HepG2 (cell line): ENCODE data around the gene CARS2. TPM values are rescaled to one million over a fixed set of nuclear protein-coding genes. Genes with fewer than 3 reads are reported as not detected.

Experiments
- ARID2 ChIP-seq: sonication (generic); formaldehyde crosslinking; IDR thresholded peaks from 2 replicates; pipeline ENCODE4 v1.8.1; 2022; ENCODE audit warnings: mild to moderate bottlenecking, missing genetic modification reagents, borderline replicate concordance
- BCL3 ChIP-seq: sonication (generic); formaldehyde crosslinking; IDR thresholded peaks from 2 replicates; pipeline ENCODE4 v1.5.1; 2020; ENCODE audit warnings: mild to moderate bottlenecking, missing genetic modification reagents, moderate library complexity
- BRD4 ChIP-seq: sonication (generic); formaldehyde crosslinking; IDR thresholded peaks from 2 replicates; pipeline ENCODE4 v1.4.0; 2020; ENCODE audit warnings: missing genetic modification reagents
- CBX2 ChIP-seq, 2 experiments: fragments of 200-600 bp in 1 of 2; sonication (generic); formaldehyde crosslinking in 1 of 2; IDR thresholded peaks; 2 replicates each; pipeline versions ENCODE4 v1.7.0 to v1.8.1; 2018 to 2022; ENCODE audit warnings: low read depth in 2 of 2, low read length in 1 of 2, mild to moderate bottlenecking in 1 of 2, missing genetic modification reagents in 1 of 2
- HCFC1 ChIP-seq: fragments of 150-350 bp; IDR thresholded peaks from 2 replicates; pipeline ENCODE4 v1.6.1; 2014; ENCODE audit warnings: low read depth, low read length
- HDAC2 ChIP-seq: sonication (generic); formaldehyde crosslinking; IDR thresholded peaks from 2 replicates; pipeline ENCODE4 v1.4.0; 2020; ENCODE audit warnings: missing genetic modification reagents
- HNF4A ChIP-seq: sonication (generic); formaldehyde crosslinking; IDR thresholded peaks from 2 replicates; pipeline ENCODE4 v1.4.0; 2020; ENCODE audit warnings: missing genetic modification reagents
- LCORL ChIP-seq, 2 experiments: fragments of 450-650 bp in 1 of 2; sonication (generic) in 1 of 2; formaldehyde crosslinking in 1 of 2; IDR thresholded peaks; 2 replicates each; pipeline versions ENCODE4 v1.5.0 to v1.6.1; 2017 to 2020; ENCODE audit warnings: antibody characterized with exemption in 1 of 2, missing genetic modification reagents in 1 of 2
- NBN ChIP-seq: fragments of 450-650 bp; conservative IDR thresholded peaks from 2 replicates; pipeline ENCODE4 v1.6.1; 2017
- POLR2AphosphoS2 ChIP-seq: IDR thresholded peaks from 2 replicates; pipeline ENCODE4 v1.6.1; 2011; ENCODE audit warnings: low read depth, low read length, improper control_type of control experiment
- PRDM15 ChIP-seq: sonication (generic); formaldehyde crosslinking; IDR thresholded peaks from 2 replicates; pipeline ENCODE4 v1.4.0; 2020; ENCODE audit warnings: missing genetic modification reagents
- PRPF4 ChIP-seq: fragments of 200-400 bp; formaldehyde crosslinking; IDR thresholded peaks from 2 replicates; pipeline ENCODE4 v1.6.1; 2016; ENCODE audit warnings: low read length, low read depth; ENCODE audit not compliant: poor library complexity, severe bottlenecking
- SATB2 ChIP-seq: sonication (generic); formaldehyde crosslinking; IDR thresholded peaks from 2 replicates; pipeline ENCODE4 v1.5.0; 2020; ENCODE audit warnings: missing genetic modification reagents
- TCF7L2 ChIP-seq: IDR thresholded peaks from 2 replicates; pipeline ENCODE4 v1.6.1; 2011; ENCODE audit warnings: mild to moderate bottlenecking, low read depth, low read length, moderate library complexity
- U2AF1 ChIP-seq: fragments of 200-400 bp; formaldehyde crosslinking; optimal IDR thresholded peaks from 2 replicates; pipeline ENCODE3; 2017; ENCODE audit warnings: mild to moderate bottlenecking, low read depth, low read length
- ZFP91 ChIP-seq: sonication (generic); formaldehyde crosslinking; IDR thresholded peaks from 2 replicates; pipeline ENCODE4 v1.9.0; 2022; ENCODE audit warnings: missing genetic modification reagents, mild to moderate bottlenecking, borderline replicate concordance
- ZNF296 ChIP-seq: sonication (generic); formaldehyde crosslinking; conservative IDR thresholded peaks from 2 replicates; pipeline ENCODE4 v1.5.0; 2020; ENCODE audit warnings: mild to moderate bottlenecking, missing genetic modification reagents
- ZNF317 ChIP-seq: sonication (generic); formaldehyde crosslinking; IDR thresholded peaks from 2 replicates; pipeline ENCODE4 v1.5.0; 2020; ENCODE audit warnings: mild to moderate bottlenecking, missing genetic modification reagents
- ZNF354B ChIP-seq: sonication (generic); formaldehyde crosslinking; IDR thresholded peaks from 2 replicates; pipeline ENCODE4 v1.8.0; 2022; ENCODE audit warnings: mild to moderate bottlenecking, missing genetic modification reagents
- ZNF605 ChIP-seq: sonication (generic); formaldehyde crosslinking; IDR thresholded peaks from 2 replicates; pipeline ENCODE4 v1.8.0; 2022; ENCODE audit warnings: mild to moderate bottlenecking, missing genetic modification reagents
- ZNF749 ChIP-seq: sonication (generic); formaldehyde crosslinking; IDR thresholded peaks from 2 replicates; pipeline ENCODE4 v1.8.0; 2022; ENCODE audit warnings: mild to moderate bottlenecking, missing genetic modification reagents, moderate library complexity, borderline replicate concordance
- ZSCAN9 ChIP-seq: IDR thresholded peaks from 2 replicates; pipeline ENCODE4 v1.6.1; 2016; ENCODE audit warnings: borderline replicate concordance
- polyA plus RNA-seq, 8 experiments: library from polyadenylated mRNA; depleted of rRNA in 3 of 8; stranded (reverse) in 7 of 8; unstranded in 1 of 8; fragments of >200 nt; fragmentation: Illumina TruSeq in 4 of 8; extraction: Trizol in 4 of 8; gene quantifications; 2 replicates each; pipeline versions ENCODE4 v1.2.1 to v1.2.3, GENCODE V29; 2011 to 2016; ENCODE audit warnings: low read depth in 4 of 8, missing spikeins in 1 of 8, mixed read lengths in 1 of 8; ENCODE audit not compliant: insufficient read depth in 1 of 8
- total RNA-seq, 5 experiments: library from RNA; depleted of rRNA; stranded (reverse); fragments of >200 nt; fragmentation: Illumina TruSeq; extraction: Trizol; gene quantifications; 2 replicates each; pipeline ENCODE4 v1.2.3, GENCODE V29; 2016; ENCODE audit warnings: low read depth in 1 of 5
- TF ChIP-seq, protein P1 (sequence below): sonication (generic); formaldehyde crosslinking; conservative IDR thresholded peaks from 2 replicates; pipeline ENCODE4 v1.8.0; 2022; ENCODE audit warnings: mild to moderate bottlenecking, moderate library complexity, missing genetic modification reagents

Gene CARS2
- total and polyA plus RNA-seq, 2 of the 13 experiments (the other 11 are each of a cell fraction or from before 2014, with no cell fraction given): 41.1 to 59.3 TPM

- TF ChIP-seq ZFP91 (CRISPR knock-in tag): no peak
- TF ChIP-seq U2AF1: no peak
- TF ChIP-seq, protein P1, sequence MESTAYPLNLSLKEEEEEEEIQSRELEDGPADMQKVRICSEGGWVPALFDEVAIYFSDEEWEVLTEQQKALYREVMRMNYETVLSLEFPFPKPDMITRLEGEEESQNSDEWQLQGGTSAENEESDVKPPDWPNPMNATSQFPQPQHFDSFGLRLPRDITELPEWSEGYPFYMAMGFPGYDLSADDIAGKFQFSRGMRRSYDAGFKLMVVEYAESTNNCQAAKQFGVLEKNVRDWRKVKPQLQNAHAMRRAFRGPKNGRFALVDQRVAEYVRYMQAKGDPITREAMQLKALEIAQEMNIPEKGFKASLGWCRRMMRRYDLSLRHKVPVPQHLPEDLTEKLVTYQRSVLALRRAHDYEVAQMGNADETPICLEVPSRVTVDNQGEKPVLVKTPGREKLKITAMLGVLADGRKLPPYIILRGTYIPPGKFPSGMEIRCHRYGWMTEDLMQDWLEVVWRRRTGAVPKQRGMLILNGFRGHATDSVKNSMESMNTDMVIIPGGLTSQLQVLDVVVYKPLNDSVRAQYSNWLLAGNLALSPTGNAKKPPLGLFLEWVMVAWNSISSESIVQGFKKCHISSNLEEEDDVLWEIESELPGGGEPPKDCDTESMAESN (CRISPR knock-in tag): no peak
- TF ChIP-seq HCFC1: no peak
- no peak for TF ChIP-seq POLR2AphosphoS2
- no peak for TF ChIP-seq HDAC2 (CRISPR knock-in tag)
- TF ChIP-seq LCORL (IDR thresholded peaks at IDR 0.05): no peak
- TF ChIP-seq LCORL (CRISPR knock-in tag; IDR thresholded peaks at IDR 0.05): peak; percentile 57
- no peak for TF ChIP-seq ZNF354B
- no peak for TF ChIP-seq TCF7L2
- no peak for TF ChIP-seq ZNF605 (CRISPR knock-in tag)
- TF ChIP-seq BCL3 (CRISPR knock-in tag): no peak
- TF ChIP-seq HNF4A (CRISPR knock-in tag): peak; percentile 26; the same call in 1 of the 2 replicates
- no peak for TF ChIP-seq ZNF296
- peak; percentile 87; the same call in 1 of the 2 replicates for TF ChIP-seq PRDM15 (CRISPR knock-in tag)
- TF ChIP-seq BRD4 (CRISPR knock-in tag): no peak
- TF ChIP-seq ZNF749 (CRISPR knock-in tag): no peak
- no peak for TF ChIP-seq ZSCAN9
- no peak for TF ChIP-seq PRPF4
- TF ChIP-seq ARID2: no peak
- no peak for TF ChIP-seq SATB2 (CRISPR knock-in tag)
- TF ChIP-seq NBN: no peak
- no peak for TF ChIP-seq CBX2 (IDR thresholded peaks at IDR 0.05; ENCODE audit: low read depth, low read length)
- TF ChIP-seq CBX2 (CRISPR knock-in tag; IDR thresholded peaks at IDR 0.05; ENCODE audit: low read depth): no peak
- TF ChIP-seq ZNF317 (CRISPR knock-in tag): no peak
Measured at GRCh38 chr13:110600261-110600819, 105.6 kb downstream of the CARS2 start (continued).
